ENCODE measurements around the gene ADAM12.

- TF ChIP-seq, protein P1, sequence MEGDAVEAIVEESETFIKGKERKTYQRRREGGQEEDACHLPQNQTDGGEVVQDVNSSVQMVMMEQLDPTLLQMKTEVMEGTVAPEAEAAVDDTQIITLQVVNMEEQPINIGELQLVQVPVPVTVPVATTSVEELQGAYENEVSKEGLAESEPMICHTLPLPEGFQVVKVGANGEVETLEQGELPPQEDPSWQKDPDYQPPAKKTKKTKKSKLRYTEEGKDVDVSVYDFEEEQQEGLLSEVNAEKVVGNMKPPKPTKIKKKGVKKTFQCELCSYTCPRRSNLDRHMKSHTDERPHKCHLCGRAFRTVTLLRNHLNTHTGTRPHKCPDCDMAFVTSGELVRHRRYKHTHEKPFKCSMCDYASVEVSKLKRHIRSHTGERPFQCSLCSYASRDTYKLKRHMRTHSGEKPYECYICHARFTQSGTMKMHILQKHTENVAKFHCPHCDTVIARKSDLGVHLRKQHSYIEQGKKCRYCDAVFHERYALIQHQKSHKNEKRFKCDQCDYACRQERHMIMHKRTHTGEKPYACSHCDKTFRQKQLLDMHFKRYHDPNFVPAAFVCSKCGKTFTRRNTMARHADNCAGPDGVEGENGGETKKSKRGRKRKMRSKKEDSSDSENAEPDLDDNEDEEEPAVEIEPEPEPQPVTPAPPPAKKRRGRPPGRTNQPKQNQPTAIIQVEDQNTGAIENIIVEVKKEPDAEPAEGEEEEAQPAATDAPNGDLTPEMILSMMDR (IDR thresholded peaks at IDR 0.05), result no peak
- no peak for TF ChIP-seq POLR2A (IDR thresholded peaks at IDR 0.05)
Observed at GRCh38 chr10:126384269-126384873, 3.9 kb downstream of the ADAM12 start.
